ENCODE results near the gene ATM. TPM values are rescaled to one million over a fixed set of nuclear protein-coding genes. Genes with fewer than 3 reads are reported as not detected.

ATM gene
- total RNA-seq, 1 donor from 2014 or later = 78.4 TPM

DNA sequence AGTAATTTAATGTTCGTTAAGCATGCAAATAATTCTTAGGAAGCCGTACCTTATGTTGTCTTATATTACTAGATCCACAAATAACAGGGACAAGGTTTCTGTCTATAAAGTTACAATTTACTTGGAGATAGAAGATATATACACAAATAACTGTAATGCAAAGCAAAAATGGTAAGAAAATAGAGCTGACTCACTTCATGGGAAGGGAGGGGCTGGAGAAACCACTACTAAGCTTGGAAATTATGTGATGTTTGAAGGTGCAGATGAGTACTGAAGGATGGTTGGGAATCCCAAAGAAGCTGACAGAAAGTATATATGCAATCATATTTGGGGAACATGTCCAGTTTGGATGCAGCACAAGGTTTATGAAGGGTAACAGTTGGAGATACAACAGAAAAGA, 4.4 kb upstream of the ATM start:
- Mint-ChIP-seq H3K27ac (no peak overlapping the region), H3K9me3 (no peaks in the 10 kb centered on the region)

DNA sequence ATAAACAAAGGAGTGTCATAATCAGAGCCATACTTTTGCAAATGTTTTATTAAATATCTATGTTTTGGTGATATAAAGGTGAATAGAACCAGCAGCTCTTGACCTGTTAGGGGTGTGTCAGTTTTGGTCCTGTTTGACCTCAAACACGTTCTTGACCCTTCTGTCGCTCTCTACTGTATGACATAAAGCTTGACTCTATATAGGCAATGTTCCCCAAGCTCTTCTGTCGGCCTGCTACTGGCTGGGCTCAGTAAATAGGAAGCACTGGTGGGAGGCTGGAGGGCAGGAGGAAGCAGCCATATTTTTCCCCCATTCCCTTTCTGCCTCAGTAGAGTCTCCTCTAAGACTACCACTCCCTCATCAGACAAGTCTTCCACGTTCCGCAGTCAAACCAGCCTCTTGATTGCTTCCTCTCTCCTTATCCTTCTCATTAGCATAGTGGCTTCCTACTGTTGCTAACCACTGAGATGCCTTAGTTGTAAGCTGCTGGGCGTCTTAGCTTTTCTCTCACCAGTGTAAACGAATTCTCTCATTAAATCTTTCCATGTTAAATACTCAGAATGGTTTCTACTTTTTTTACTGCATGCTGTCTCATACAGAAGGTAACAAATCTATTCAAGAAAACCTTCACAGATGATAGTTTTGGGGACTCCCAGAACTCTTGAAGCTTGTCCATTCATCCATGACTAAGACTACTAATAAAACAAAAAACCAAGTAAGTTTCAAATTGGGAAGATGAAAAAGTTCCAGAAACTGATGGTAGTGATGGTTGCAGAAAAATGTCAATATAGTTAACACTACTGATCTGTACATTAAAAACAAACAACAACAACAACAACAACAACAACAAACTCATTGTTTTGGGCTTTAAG, 3.7 kb upstream of the ATM start:
- no peak overlapping the region for H3K27ac Mint-ChIP-seq
- no peak for DNase-seq (ENCODE audit: extremely low spot score, unreplicated experiment)
- no peak overlapping the region for H3K4me3 Mint-ChIP-seq
- no peaks in the 10 kb centered on the region for H3K27me3 Mint-ChIP-seq
- H3K4me1 Mint-ChIP-seq (ENCODE audit: unreplicated experiment) = peaks cover 25% of the 10 kb centered on the region
- H3K36me3 Mint-ChIP-seq = peaks cover 6% of the 10 kb centered on the region
- TF ChIP-seq CTCF (conservative IDR thresholded peaks at IDR 0.05) = no peak
- H3K9me3 Mint-ChIP-seq = no peaks in the 10 kb centered on the region

More for the DNA sequence above, 4.4 kb upstream of the ATM start:
- peak overlapping the region; percentile 10 for H3K4me3 Mint-ChIP-seq
- H3K36me3 Mint-ChIP-seq = peaks cover 10% of the 10 kb centered on the region
- H3K4me1 Mint-ChIP-seq (ENCODE audit: unreplicated experiment) = peaks cover 25% of the 10 kb centered on the region
- DNase-seq (ENCODE audit: extremely low spot score, unreplicated experiment) = no peak
- H3K27me3 Mint-ChIP-seq = no peaks in the 10 kb centered on the region
- TF ChIP-seq CTCF (conservative IDR thresholded peaks at IDR 0.05) = no peak

DNA sequence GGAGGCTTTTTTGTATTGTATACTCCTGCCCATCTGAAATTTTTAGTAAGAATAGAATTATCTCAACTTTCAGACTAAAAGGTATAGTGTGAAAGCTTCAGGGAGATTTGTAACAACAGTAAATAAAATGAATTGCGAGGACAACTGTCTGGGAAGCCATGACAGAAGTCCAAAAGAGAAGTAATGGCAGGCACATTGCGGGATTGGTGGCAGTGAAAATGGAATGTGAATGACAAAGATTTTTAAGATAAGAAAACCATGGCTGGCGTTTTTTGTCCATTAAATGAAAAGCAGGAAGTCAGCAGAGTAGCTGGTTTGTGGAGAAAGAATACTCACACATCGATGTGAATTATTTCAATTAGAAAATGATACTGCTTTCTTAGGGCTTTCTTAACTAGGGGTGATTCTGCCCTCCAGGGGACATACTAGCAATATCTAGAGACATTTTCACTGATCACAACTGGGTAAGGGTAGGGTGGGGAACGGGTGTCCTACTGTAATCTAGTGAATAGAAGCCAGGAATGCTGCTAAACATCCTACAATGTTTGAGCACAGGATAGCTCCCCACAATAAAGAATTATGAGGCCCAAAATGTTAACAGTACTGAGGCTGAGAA, 2.0 kb upstream of the ATM start:
- H3K4me3 Mint-ChIP-seq = no peak overlapping the region
- no peak for TF ChIP-seq CTCF (conservative IDR thresholded peaks at IDR 0.05)

GRCh38 chr11:108221371-108221770, 1.5 kb upstream of the ATM start:
- Mint-ChIP-seq H3K9me3 (no peaks in the 10 kb centered on the region), H3K36me3 (peaks cover 4% of the 10 kb centered on the region), H3K4me1 (ENCODE audit: unreplicated experiment) (peaks cover 28% of the 10 kb centered on the region), H3K4me3 (no peak overlapping the region), H3K27ac (no peak overlapping the region), H3K27me3 (no peaks in the 10 kb centered on the region)
- no peak for DNase-seq (ENCODE audit: extremely low spot score, unreplicated experiment)
- TF ChIP-seq CTCF (conservative IDR thresholded peaks at IDR 0.05) = no peak

More for the DNA sequence above, 2.0 kb upstream of the ATM start:
- no peak overlapping the region for H3K27ac Mint-ChIP-seq
- no peak for DNase-seq (ENCODE audit: extremely low spot score, unreplicated experiment)
- H3K9me3 Mint-ChIP-seq = no peaks in the 10 kb centered on the region
- H3K36me3 Mint-ChIP-seq = peaks cover 4% of the 10 kb centered on the region
- no peaks in the 10 kb centered on the region for H3K27me3 Mint-ChIP-seq
- peaks cover 25% of the 10 kb centered on the region for H3K4me1 Mint-ChIP-seq (ENCODE audit: unreplicated experiment)

GRCh38 chr11:108221911-108222573, 825 bp upstream of the ATM start:
- Mint-ChIP-seq H3K4me1 (ENCODE audit: unreplicated experiment) (peaks cover 29% of the 10 kb centered on the region), H3K4me3 (no peak overlapping the region)

More at GRCh38 chr11:108221911-108222573, 825 bp upstream of the ATM start:
- Mint-ChIP-seq H3K27me3 (no peaks in the 10 kb centered on the region), H3K27ac (no peak overlapping the region), H3K36me3 (peaks cover 4% of the 10 kb centered on the region), H3K9me3 (no peaks in the 10 kb centered on the region)
- no peak for TF ChIP-seq CTCF (conservative IDR thresholded peaks at IDR 0.05)
- no peak for DNase-seq (ENCODE audit: extremely low spot score, unreplicated experiment)

Data from type B pancreatic cell (in vitro differentiated cells).